Measurements from ENCODE around the gene BMX. TPM values are rescaled to one million over a fixed set of nuclear protein-coding genes. Genes with fewer than 3 reads are reported as not detected.

BMX gene
- total RNA-seq = 0.15 TPM in 1 of 2 replicates, not detected in the other

GRCh38 chrX:15500497-15500966 is at the start of gene BMX:
TSS of gene BMX (plus strand) at chrX:15500807. CDS start at chrX:15508354, 7,547 bp downstream.

DNA sequence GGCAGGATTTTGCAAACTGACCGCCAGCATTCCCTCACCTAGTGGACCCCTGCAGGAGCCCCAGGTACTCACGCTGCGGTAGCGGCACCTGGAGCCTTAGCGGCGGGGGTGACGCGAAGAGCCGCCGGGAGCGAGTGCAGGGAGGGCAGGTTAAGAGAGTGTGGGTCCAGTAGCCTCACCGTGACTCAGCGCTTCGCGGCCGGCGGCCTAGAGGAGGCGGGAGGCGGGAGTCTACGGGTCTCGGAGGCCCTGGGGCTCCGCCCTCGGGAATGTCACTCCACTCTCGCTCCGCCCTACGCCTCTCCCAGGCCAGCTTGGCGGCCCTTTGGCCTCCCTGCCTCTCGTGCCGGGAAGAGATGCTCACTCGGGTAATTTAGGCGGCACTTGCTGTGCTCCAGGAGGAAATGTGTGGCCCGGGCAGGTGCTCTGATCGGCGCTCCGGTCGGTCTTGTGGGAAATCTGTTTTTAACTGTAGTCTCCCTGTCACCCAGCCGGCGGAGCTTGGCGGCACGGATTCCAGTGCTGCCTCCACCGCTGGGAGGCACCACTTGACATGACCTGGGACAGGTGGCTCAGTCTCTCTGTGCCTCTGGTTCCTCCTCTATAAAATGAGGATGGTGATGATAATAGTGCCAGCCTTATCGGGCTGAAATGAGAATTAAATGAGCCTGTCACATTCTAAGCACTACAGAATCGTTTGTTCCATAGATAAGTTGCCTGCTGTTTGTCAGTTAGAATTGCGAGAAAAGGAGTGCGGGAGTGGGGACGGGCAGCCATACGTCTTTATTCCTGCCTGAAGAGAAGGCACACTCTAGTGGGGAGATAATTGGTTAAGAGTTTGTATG is 7.3 kb upstream of the BMX start, which contains the start of gene PIR:
TSS of gene PIR (minus strand) at position 216 of the 845 bp plus-strand sequence. CDS start 2,076 bp downstream, outside the sequence.

DNA sequence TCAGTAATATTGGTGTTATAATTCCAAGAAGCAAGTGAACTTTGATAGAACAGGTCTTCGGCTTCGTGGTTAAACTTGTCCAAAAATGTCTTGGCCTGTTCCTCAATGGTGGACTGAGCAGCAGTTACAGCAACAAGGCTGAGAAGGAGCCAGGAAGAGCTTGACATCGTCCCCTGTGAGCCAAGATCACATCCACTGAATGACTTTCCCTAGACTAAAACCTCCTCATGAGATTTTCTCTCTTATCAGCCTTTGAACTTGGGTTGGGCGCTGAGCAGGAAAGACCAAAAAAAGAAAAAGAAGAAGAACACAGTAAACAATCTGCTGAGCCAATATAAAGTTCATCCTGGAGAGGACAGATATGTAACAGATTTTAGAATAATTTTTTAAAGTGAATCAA is 100.1 kb downstream of the BMX start, which contains the start of gene ACE2:
TSS of gene ACE2 (minus strand) at position 216 of the 400 bp plus-strand sequence. CDS start at position 167, 49 bp downstream.

Other genes starting within 250 kb of the BMX start
- gene ASB9, start 230.7 kb upstream of the BMX start, total RNA-seq = 0.34 TPM in 1 of 2 replicates, not detected in the other
- gene ASB11, start 185.2 kb upstream of the BMX start, total RNA-seq = not detected in 2 replicates
- 3.6 and 5.8 TPM in 2 replicates for gene PIGA, start 165.3 kb upstream of the BMX start, total RNA-seq
- gene VEGFD, start 116.4 kb upstream of the BMX start, total RNA-seq = 2.3 and 4.2 TPM in 2 replicates
- 31.3 and 47.2 TPM in 2 replicates for gene PIR, start 7.5 kb upstream of the BMX start, total RNA-seq
- 0.06 and 0.24 TPM in 2 replicates for gene ACE2, start 100.2 kb downstream of the BMX start, total RNA-seq
- 0.10 and 0.12 TPM in 2 replicates for gene CLTRN, start 164.0 kb downstream of the BMX start, total RNA-seq
- 5.1 and 11.0 TPM in 2 replicates for gene CA5B, start 237.5 kb downstream of the BMX start, total RNA-seq